ENCODE data around the gene LY6G5C.
A peak's percentile ranks its signal among the peaks of the same experiment; 100 is the strongest.
"Not testable (repeated sequence)": the region's sequence is repeated elsewhere in the genome, so short reads cannot be mapped to it uniquely, and the experiment has no call there.

Gene LY6G5C

DNA sequence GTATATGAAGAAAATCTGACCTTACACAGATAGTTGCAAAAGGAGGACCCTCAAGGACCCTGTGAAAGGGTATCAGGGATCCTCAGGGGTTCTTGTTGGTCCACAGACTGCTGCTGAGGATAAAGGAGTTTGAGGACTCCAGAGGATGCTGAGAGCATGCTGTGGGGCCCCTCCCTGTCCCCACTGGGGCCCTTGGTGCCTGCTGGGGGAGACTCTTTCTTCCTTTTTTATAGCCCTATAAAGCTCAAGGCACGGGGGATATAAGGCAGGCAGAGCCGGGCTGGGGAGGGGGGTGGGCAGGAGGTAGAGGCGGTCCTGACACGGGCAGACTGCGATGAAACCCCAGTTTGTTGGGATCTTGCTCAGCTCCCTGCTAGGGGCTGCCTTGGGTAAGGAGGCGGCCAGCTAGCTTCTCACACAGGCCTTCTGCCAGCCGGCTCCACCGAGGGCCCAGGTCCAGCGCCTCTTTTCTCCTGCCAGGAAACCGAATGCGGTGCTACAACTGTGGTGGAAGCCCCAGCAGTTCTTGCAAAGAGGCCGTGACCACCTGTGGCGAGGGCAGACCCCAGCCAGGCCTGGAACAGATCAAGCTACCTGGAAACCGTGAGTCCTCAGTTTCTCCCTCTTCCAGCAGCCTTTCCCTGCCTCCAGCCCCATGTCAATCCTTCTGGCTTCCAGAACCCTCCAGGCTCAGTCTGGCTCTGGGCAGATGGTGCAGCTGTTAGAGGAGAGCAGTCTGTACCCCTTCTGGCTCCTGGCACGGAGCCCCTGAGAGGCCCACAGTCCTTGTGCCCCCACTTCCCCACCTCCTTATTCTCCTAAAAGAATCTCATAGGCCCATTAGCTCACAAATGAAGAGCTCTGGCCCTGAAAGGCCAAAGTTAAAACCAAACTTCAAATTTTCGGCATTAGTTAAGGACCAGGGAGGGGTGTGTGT lies 34.4 kb upstream of the LY6G5C start, which contains the start of gene LY6G6D:
LY6G6D (plus strand) TSS at position 327 of the 937 bp plus-strand sequence; CDS start at position 335, 8 bp downstream.
- no peak for DNase-seq (ENCODE audit: low spot score)

DNA sequence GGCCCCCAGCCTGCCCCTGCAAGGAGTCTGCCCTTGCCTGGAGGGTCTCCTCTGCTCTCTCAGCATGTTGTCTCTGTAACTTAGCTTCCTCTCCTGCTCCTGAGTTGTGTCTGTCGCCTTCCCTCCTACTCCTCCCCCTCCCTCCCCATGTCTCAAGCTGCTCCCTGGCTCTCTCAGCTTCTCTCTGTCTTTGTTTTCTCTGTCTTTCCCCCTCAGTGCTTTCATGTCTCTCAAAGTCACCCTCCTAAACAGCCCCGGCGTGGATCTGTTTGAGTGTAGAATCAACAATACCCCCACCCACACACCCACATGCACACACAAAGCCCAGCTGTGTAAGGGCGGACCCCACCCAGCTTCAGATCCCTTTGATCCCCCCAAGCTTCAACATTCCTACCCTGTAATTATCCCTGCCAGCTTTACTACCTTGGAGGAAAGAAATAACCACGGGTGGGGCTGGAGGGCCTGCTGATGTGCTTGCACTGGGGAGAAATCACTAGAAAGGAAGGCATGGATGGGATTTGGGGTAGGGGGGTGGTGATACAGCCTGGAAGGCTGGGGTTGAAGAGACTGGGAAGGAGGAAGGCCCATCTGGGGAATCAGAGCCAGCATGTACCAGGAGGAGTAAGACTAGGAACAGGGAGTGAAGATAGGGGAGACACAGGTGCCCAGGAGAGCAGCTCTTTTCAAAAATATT lies 33.3 kb upstream of the LY6G5C start:
- DNase-seq (ENCODE audit: low spot score), result no peak

DNA sequence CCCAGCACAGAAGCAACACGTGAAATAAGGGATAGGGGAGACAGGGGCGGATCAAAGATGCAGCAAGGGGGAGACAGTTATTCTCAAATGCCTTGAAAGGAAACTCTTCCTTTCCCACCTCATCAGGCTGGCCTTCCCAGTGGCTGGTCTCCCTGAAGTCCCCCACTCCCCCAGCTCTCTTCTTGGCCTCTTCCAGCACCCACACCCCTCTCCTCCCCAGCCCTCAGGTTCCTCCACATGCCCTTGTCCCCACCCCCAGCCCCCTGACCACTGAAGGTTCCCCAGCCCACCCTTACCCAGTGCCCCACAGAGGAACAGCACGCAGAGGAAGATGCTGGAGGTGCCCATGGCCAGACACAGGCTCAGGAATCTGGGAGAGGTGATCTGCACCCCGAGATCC lies 32.6 kb upstream of the LY6G5C start:
- DNase-seq (ENCODE audit: low spot score), result no peak

DNA sequence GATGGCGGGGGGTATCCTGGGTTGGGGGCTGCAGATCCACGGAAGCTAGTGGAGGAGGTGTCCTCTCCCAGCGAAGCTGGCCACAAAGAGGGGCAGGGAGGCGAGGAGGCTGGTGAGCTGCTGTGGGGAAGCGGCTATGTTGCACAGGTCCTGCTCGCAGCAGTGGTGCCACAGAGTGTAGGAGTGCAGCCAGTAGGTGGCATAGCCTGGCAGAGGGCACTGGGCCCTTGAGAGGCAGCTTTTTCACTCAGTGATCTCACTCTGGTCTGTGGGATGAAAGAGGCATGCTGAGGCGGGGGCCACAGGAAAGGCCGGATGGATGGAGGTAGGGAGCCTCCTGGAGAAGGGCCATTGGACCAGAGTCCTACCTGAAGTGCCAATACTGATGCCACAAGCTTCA lies 31.4 kb upstream of the LY6G5C start:
- DNase-seq (ENCODE audit: low spot score), result no peak

DNA sequence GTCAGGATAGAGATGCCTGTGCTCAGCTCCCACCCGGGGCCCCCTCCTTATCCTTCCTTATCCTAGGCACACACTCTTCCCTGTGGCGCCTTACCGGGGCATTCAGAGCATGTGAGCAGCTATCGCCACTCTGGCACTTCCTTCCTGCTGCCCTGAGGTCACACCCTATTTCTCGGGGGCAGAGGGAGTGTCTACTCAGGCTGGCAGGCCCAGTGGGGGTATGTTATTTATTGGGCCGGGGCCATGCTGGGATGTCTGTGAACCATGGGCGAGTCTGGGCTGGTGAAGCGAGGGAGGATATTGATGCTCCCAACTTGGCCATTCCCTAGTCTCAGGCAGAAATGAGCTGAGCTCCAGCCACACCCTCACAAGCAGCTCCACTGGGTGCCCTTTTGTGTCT lies 30.4 kb upstream of the LY6G5C start:
- no peak for DNase-seq (ENCODE audit: low spot score)

DNA sequence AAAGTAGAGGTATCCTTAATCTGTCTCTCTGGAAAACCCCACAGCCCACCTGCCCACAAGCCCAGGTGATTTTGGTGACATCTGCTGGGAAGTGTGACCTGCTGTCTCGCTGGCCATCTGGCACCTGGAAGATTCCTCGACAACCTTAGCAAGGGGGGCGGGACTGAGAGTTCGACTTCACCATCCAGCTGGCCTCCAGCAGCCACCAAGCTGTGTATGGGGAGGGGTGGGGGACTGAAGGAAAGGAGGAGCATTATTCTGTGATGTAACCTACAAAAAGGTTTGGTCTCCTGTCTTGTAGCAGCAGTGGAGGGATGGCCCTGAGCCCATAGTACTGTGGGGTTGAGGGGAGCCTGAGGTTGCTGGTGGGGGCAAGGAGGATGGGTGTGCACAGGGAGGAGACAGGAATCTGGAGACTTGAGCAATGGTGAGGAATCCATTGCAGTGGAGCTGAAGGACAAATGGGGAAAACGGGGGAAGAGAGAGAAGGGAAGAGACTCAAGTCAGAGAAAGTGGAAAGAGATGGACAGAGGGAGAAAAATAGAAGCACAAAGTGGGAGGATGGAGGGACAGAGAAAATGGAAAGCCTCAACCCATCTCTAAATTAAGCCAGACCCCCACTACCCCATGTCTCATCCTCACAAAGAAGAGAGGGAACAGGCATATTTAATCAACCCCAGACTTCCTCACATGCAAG lies 29.8 kb upstream of the LY6G5C start:
- no peak for DNase-seq (ENCODE audit: low spot score)

DNA sequence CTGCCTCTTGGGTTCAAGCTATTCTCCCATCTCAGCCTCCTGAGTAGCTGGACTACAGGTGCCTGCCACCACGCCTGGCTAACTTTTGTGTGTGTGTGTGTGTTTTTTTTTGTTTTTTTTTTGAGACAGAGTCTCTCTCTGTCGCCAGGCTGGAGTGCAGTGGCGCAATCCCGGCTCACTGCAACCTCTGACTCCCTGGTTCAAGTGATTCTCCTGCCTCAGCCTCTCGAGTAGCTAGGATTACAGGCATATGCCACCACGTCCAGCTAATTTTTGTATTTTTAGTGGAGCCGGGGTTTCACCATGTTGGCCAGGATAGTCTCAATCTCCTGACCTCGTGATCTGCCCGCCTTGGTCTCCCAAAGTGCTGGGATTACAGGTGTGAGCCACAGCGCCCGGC lies 28.3 kb upstream of the LY6G5C start:
- not testable (repeated sequence) for DNase-seq (ENCODE audit: low spot score)

DNA sequence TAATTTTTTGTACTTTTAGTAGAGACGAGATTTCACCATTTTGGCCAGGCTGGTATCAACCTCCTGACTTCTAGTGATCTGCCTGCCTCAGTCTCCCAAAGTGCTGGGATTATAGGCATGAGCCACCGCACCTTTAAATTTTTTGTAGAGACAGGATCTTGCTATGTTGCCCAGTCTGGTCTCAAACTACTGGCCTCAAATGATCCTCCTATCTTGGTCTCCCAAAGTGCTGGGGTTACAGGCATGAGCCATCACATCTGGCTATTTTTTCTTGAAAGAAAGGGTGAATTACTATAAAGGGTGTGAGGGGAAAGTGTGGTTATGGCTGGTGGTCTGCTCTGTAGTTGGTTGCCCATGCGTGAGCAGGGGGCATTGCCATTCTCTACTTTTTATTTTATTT lies 27.4 kb upstream of the LY6G5C start:
- no peak for DNase-seq (ENCODE audit: low spot score)

DNA sequence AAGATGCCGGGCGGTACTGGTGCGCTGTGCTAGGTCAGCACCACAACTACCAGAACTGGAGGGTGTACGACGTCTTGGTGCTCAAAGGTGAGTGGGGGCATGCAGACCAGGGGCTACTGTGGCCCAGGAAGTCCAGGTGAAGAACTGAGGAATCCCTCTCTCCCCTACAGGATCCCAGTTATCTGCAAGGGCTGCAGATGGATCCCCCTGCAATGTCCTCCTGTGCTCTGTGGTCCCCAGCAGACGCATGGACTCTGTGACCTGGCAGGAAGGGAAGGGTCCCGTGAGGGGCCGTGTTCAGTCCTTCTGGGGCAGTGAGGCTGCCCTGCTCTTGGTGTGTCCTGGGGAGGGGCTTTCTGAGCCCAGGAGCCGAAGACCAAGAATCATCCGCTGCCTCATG lies 26.8 kb upstream of the LY6G5C start:
- DNase-seq (ENCODE audit: low spot score), result no peak

DNA sequence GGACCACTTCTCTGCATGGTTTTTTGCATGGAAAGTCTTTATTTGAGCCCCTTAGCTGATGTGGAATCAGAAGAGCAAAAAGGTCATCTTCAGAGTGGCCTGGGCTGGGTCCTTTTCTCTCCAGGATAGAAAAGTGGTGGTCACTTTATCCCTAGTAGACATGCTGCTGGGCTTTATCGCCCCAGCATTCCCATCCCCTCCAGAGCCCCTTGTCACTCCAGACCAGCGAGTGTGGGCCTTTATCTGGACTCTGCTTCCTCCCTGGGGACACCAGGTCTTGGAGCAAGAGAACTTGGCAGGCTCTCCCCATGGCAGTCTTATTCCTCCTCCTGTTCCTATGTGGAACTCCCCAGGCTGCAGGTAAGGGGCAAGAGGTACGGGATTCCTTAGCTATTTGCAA lies 25.7 kb upstream of the LY6G5C start, which contains the start of gene LY6G6F:
LY6G6F (plus strand) TSS at position 268 of the 400 bp plus-strand sequence; CDS start at position 309, 41 bp downstream.
- DNase-seq (ENCODE audit: low spot score), result no peak

DNA sequence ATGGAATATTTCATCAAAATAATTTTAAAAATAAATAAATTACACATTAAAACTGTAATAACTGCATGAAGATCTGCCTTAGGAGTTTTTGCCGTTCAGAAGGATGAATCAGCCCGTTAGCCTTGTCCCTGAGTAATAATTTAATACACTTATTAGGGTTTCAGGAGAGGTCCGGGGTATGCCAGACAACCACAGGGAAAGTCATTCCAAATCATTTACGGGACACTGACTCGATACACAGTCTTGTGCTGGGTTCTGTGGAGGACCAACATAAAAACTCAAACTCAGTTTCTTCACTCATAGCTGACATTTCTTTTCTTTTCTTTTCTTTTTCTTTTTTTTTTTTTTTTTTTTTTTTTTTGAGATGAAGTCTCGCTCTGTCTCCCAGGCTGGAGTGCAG lies 25.1 kb upstream of the LY6G5C start:
- no peak for DNase-seq (ENCODE audit: low spot score)

DNA sequence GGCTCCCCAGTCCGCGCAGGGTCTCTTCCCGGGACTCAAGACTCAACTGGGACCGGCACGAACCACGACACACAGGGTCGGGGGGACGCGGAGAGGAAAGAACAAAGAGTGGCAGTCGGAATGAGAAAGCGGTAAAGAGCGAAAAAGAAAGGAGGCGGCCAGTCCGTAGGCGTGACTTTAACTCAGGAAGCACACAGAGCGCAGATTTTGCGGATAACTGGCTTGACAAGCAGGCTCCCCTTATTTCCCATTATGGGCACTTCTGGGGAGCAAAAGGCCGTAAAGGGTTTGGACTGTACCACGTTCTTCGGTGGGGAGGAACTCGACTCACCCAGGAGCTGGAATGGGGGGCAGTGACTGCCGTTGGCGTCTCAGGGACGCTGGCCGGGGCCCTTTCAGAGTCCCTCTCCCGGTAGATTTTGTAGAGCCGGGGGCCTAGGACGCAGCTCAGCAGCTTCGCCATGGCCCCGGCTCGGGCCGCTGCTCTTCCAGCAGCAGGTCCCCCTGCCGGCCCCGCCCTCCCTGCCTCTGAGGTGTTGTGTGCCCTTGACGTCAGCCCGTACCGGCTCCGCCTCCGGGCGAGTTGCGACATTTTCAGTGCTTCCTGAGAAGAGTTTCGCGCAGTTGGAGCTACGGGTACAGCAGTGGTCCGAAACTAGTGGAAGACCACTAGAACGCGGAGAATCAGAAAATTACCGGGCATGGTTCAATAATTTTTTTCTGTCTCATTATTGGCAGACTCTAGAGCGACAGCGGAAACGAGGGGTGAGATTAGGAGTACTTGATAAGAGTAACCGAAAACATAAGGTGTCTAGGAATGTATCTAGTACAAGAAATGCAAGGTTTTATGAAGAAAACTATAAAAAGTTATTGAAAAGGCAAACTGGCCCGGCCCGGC lies 22.2 kb upstream of the LY6G5C start, which contains the start of gene ABHD16A:
ABHD16A (minus strand) TSS at position 506 of the 898 bp plus-strand sequence; CDS start at position 463, 43 bp downstream.
- peak; percentile 88 for DNase-seq (ENCODE audit: low spot score)

DNA sequence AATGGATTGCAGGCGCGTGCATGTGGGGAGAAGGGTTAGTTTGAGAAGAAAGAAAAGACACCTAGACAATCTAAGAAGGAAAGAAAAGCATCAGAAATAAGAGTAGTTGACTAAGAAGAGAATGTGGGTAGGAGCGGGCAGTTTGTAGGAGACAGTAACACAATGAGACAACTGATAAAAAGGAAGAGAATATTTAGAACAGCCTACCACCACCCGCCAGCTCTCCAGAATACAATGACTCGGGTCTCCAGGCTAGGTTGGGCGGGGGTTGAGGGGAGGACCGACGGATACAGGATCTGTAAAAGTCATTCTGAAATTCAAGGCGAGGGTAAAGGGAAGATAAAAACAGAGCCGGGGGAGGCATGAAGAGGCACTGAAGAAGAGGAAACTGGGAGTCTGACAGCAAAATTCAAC lies 21.5 kb upstream of the LY6G5C start:
- no peak for DNase-seq (ENCODE audit: low spot score)

DNA sequence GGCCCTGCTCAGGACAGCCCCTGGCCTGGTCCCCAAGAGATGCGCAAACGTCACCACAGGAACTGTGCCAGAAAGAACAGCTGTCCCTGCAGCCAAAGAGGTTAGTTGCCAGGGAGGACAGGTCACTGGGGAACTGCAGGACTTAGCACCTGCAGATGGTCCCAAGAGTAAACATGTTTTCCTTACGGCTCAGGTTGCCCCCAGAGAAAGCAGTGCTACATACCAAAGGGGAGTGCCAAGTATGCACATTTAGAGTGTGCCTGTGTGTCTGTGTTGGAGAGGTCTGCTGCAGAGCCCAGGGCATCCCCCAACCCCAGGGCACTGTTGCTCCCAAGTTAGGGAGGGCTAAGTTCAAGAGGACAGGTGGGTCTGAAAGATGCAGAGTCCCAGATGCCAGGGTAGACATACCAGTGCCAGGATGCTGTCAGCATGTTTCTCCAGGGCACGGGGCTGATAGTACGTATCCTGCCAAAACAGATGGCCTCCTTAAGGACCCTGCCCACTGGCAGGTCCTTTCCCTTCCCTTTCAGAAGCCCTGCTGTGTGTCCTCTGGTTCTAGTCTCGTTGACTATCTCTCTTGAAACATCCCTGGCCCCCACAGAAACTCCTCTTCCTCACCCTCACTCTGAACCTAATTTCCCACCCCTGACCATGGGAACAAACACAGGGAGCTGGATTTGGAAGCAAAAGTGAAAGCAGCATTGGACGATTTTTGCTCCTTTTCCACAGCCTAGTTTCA lies 21.0 kb upstream of the LY6G5C start:
- no peak for DNase-seq (ENCODE audit: low spot score)

DNA sequence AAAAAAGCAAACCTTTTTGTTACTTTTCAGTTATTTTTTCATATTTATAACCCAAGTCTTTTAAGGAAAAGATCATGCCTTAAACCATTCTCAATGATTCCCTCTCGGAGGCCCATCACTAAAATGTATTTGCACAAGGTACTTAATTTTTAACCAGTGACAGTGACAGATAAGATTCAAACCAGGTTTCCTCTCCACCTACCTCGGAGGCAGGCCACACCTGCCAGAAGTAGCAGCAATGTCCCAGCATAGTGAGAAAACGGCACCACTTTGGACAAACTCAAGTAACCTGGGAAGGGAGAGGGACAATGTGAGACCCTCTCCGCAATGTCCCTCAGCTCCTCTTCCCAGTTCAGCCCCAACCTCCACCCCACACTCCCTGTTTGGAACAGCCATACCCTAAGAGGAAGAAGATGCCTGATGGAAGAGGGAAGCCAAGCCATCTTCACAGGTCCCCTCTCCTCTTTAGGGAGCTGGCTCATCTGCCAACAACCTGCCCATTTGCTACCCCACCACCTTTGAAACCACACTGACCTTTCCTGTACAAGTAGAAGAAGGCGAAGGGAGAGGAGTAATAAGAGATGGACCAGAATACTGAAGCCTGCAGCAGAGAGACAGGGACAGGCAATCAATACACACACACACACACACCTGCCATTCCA lies 20.0 kb upstream of the LY6G5C start:
- DNase-seq (ENCODE audit: low spot score), result no peak

DNA sequence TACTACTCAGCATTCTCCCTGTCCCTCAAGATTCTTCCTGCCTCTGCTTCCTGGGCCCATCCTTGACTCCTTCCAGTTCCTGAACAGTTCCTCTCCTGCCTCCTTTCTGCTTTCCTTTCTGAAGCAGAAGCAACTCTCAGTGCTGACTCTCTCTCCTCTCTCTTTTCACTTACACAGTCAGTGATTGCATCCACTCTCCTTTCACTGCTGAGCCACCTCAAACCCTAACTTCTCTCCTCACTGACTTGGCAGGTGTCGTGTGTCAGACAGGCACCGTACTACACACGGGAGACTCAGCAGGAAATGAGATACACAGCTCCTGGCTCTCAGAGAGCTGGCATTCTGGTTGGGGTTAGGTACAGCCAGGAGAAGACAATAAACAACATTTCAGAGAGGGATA lies 16.7 kb upstream of the LY6G5C start:
- DNase-seq (ENCODE audit: low spot score), result no peak

DNA sequence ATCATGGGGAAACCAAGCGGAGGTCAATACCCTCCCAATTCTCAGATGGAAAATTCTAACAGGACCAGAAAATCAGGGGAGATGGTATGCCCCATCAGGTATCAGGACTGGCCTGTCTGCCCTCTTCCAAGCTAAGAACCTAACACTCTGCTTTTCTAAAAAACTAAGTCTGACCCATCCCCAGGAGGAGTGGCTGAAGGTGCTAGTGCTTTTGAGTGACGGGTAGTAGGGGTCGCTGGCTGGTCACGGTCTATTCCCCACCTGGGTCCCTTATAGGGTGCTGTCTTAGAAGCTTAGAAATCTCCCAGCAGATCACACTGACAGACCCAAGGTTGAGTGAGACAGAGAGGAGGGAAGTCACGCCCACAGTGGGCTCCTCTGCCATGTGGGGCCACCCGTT lies 12.7 kb upstream of the LY6G5C start:
- DNase-seq (ENCODE audit: low spot score), result no peak

DNA sequence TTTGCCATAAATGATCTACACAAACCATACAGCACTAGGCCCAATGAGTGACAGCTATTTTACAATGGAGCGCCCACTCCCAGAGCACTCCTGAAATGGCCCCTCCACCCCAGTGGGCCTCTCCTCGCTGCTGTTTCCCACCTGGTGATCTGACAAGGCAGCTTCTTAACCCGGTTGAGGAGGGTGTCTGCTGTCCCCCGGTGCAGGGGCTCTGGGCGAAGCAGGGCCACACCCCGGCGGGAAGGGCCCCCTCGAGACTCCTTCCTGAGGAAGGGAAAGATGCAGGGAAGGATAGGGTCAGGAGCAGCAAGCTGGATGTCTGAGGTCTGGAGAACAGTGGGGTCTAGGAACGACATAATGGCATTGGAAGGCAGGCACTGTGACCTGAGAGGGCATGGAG lies 12.0 kb upstream of the LY6G5C start:
- no peak for DNase-seq (ENCODE audit: low spot score)

DNA sequence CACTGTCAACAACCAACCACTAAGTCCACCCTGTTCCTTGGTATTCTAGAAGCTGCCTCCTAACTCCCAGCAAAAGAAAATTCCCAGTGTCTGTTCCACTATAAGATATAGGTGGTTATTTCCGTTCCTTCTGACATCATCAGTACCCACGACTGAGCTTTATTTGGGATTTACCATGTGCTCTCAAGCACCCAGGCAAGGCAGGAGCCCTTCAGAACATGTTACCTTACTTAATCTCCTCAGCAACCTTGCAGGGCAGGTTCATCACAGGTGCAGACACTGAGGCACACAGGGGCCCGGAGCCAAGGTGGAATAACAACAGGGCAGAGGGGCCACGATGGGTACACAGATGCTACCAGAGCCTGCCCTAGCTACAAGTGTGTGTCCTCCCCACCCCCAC lies 11.5 kb upstream of the LY6G5C start:
- DNase-seq (ENCODE audit: low spot score), result no peak

DNA sequence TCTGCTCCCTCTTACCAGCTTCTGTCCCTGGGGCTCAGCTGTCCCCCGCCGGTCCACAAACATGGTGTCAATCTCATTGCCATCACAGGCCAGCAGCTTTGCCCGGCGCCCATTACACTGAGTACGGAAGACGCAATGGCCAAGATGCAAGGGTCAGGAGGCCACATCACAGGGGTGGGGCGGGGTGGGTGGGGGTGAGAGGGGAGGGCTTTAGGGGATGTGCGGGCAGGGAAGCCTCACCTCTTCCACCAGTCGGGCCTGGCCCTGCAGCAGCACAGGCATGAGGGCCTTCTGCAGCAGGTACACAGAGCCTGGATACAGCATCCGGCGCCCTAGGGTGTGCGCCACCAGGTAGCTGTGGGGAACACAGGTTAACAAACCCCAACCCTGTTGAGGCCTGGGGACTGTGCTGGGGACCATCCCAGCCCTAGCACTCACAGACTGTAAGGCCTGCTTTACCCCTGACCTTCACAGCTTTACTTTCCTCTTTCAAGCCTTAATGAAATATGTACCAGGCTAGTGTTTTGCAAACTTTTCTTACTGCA lies 10.8 kb upstream of the LY6G5C start:
- no peak for DNase-seq (ENCODE audit: low spot score)

Measured in HuH-7 (cell line).